Fibroblast of lung (primary cell): ENCODE results near the gene SEC31A.

Experiments used
- EZH2 ChIP-seq: IDR thresholded peaks from 2 replicates; pipeline ENCODE4 v1.5.1; 2012; ENCODE audit warnings: low read length, control low read depth, mild to moderate bottlenecking; ENCODE audit errors: missing control alignments
- TF ChIP-seq, protein P1 (sequence below), 2 donors: IDR thresholded peaks in 1 of 2; conservative IDR thresholded peaks in 1 of 2; 1 replicate in 1 of 2; 2 replicates in 1 of 2; pipeline ENCODE4 v1.5.1; 2011 to 2012; ENCODE audit warnings: low read length in 2 of 2, control low read depth in 1 of 2, inconsistent platforms in 1 of 2, low read depth in 1 of 2, mild to moderate bottlenecking in 1 of 2

GRCh38 chr4:82885410-82885809, 5.5 kb downstream of the SEC31A start:
- TF ChIP-seq, protein P1, sequence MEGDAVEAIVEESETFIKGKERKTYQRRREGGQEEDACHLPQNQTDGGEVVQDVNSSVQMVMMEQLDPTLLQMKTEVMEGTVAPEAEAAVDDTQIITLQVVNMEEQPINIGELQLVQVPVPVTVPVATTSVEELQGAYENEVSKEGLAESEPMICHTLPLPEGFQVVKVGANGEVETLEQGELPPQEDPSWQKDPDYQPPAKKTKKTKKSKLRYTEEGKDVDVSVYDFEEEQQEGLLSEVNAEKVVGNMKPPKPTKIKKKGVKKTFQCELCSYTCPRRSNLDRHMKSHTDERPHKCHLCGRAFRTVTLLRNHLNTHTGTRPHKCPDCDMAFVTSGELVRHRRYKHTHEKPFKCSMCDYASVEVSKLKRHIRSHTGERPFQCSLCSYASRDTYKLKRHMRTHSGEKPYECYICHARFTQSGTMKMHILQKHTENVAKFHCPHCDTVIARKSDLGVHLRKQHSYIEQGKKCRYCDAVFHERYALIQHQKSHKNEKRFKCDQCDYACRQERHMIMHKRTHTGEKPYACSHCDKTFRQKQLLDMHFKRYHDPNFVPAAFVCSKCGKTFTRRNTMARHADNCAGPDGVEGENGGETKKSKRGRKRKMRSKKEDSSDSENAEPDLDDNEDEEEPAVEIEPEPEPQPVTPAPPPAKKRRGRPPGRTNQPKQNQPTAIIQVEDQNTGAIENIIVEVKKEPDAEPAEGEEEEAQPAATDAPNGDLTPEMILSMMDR (conservative IDR thresholded peaks at IDR 0.05 in 1 of 2, IDR thresholded peaks at IDR 0.05 in 1 of 2; ENCODE audit: low read depth in 1 of 2, low read length in 2 of 2) = no peak
- TF ChIP-seq EZH2 = no peak
